Neutrophil (primary cell): Measurements from ENCODE around the gene MLH1.
A peak's percentile ranks its signal among the peaks of the same experiment; 100 is the strongest.

ENCODE experiments used
- H3K27ac ChIP-seq: fragments of 200-600 bp; sonication (generic); 2 replicates; pipeline ENCODE4 v1.5.1; 2016; ENCODE audit warnings: mild to moderate bottlenecking, moderate library complexity
- H3K27me3 ChIP-seq: fragments of 200-600 bp; sonication (generic); 2 replicates; pipeline ENCODE4 v1.6.0; 2016; ENCODE audit warnings: mild to moderate bottlenecking
- H3K36me3 ChIP-seq: fragments of 200-600 bp; sonication (generic); 2 replicates; pipeline ENCODE4 v1.5.1; 2017
- H3K4me1 ChIP-seq, 2 experiments: fragments of 200-600 bp in 1 of 2; sonication (generic) in 1 of 2; 1 replicate in 1 of 2; 2 replicates in 1 of 2; pipeline versions ENCODE4 v1.5.1 to v1.6.1; 2013 to 2016; ENCODE audit warnings: low read depth in 1 of 2, low read length in 1 of 2, mild to moderate bottlenecking in 1 of 2, moderate library complexity in 1 of 2; ENCODE audit not compliant: control insufficient read depth in 1 of 2, insufficient read depth in 1 of 2
- H3K4me3 ChIP-seq, 2 experiments: fragments of 200-600 bp in 1 of 2; sonication (generic) in 1 of 2; 1 replicate in 1 of 2; 2 replicates in 1 of 2; pipeline ENCODE4 v1.5.1; 2013 to 2016; ENCODE audit warnings: low read depth in 1 of 2, low read length in 1 of 2, mild to moderate bottlenecking in 1 of 2, moderate library complexity in 1 of 2
- H3K9me3 ChIP-seq: fragments of 200-600 bp; sonication (generic); 2 replicates; pipeline ENCODE4 v1.5.1; 2016
- CTCF ChIP-seq: fragments of 200-600 bp; sonication (generic); IDR thresholded peaks from 2 replicates; pipeline ENCODE4 v1.5.1; 2016; ENCODE audit warnings: antibody characterized with exemption

The MLH1 gene

GRCh38 chr3:36969540-36970432, 23.5 kb upstream of the MLH1 start:
- TF ChIP-seq CTCF: no peak
- no peaks in the 10 kb centered on the region for H3K9me3 ChIP-seq
- no peak overlapping the region for H3K4me3 ChIP-seq
- no peak overlapping the region for H3K27ac ChIP-seq
- no peaks in the 10 kb centered on the region for H3K27me3 ChIP-seq
- peaks cover 6 to 9% of the 10 kb centered on the region in 2 experiments for H3K4me1 ChIP-seq
- peaks cover 3% of the 10 kb centered on the region for H3K36me3 ChIP-seq

GRCh38 chr3:36972163-36972562, 21.2 kb upstream of the MLH1 start:
- H3K4me1 ChIP-seq: peaks cover 6 to 9% of the 10 kb centered on the region in 2 experiments
- no peaks in the 10 kb centered on the region for H3K9me3 ChIP-seq
- no peak for TF ChIP-seq CTCF
- H3K36me3 ChIP-seq: peaks cover 3% of the 10 kb centered on the region
- no peak overlapping the region for H3K27ac ChIP-seq
- H3K27me3 ChIP-seq: no peaks in the 10 kb centered on the region
- H3K4me3 ChIP-seq: no peak overlapping the region

- Histone ChIP-seq H3K4me1 (peaks cover 6 to 9% of the 10 kb centered on the region in 2 experiments), H3K27ac (no peak overlapping the region), H3K36me3 (peaks cover 3% of the 10 kb centered on the region), H3K4me3 (no peak overlapping the region), H3K9me3 (no peaks in the 10 kb centered on the region), H3K27me3 (no peaks in the 10 kb centered on the region)
- no peak for TF ChIP-seq CTCF
Observed at GRCh38 chr3:36973139-36973538, 20.2 kb upstream of the MLH1 start.

- H3K27me3 ChIP-seq: no peaks in the 10 kb centered on the region
- no peak overlapping the region for H3K4me3 ChIP-seq
- no peak for TF ChIP-seq CTCF
- H3K27ac ChIP-seq: no peak overlapping the region
- no peaks in the 10 kb centered on the region for H3K4me1 ChIP-seq
- no peaks in the 10 kb centered on the region for H3K9me3 ChIP-seq
- H3K36me3 ChIP-seq: peaks cover 44% of the 10 kb centered on the region
Observed at GRCh38 chr3:36981006-36981405, 12.3 kb upstream of the MLH1 start.

GRCh38 chr3:36988356-36988755, 5.0 kb upstream of the MLH1 start:
- no peaks in the 10 kb centered on the region for H3K27me3 ChIP-seq
- H3K36me3 ChIP-seq: peaks cover 32% of the 10 kb centered on the region
- H3K4me1 ChIP-seq: peaks cover 47 to 48% of the 10 kb centered on the region in 2 experiments
- no peaks in the 10 kb centered on the region for H3K9me3 ChIP-seq
- H3K4me3 ChIP-seq: no peak overlapping the region
- TF ChIP-seq CTCF: no peak
- H3K27ac ChIP-seq: peak overlapping the region; percentile 76
